GM18873 (cell line): ENCODE measurements around the gene TRDN.
"Not testable (repeated sequence)": the region's sequence is repeated elsewhere in the genome, so short reads cannot be mapped to it uniquely, and the experiment has no call there.

ENCODE experiments used
- ATAC-seq: cut with Tn5 transposase; IDR thresholded peaks from one replicate; pipeline ENCODE4 v1.9.1; 2021; ENCODE audit warnings: mild to moderate bottlenecking, moderate library complexity, moderate number of reproducible peaks; ENCODE audit not compliant: unreplicated experiment, low FRiP score

TRDN gene

DNA sequence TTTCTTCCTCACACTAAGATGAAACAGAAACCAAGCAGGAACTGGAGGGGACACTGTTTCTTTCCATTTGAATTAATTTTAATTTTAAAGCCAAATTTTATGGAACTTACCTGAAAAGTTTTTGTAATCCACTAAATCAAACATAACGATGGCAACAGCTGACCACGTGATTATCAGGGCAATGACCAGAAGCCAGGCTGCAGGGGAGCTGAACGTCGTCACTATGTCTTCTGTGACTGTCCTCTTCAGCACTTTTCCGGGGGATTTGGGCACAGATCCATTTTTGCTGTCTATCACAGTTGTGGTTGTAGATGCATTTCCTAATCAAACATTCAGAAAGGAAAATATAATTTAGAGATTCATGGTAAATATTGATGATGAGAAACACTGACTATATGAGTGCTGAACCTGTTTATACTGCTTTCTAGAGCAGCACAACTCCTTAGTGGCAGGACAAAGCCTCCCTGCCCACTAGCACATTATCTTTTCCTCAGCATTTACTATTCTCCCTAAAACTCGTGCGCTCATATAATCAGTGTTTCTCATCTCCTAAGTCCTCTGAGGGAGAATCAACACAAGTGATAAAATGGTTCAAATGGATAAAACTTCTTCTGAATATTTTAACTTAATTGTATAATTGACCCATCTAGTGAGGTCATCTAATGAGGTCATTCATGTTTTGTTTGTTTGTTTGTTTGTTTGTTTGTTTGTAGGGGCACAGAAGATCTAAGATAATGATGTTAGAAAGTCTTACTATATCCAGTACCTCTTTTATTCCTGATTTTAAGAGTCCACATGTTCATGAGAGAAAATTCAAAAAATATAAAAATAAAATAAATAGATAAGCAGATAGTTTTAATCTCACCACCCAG is 65.7 kb downstream of the TRDN start:
- no peak for ATAC-seq

DNA sequence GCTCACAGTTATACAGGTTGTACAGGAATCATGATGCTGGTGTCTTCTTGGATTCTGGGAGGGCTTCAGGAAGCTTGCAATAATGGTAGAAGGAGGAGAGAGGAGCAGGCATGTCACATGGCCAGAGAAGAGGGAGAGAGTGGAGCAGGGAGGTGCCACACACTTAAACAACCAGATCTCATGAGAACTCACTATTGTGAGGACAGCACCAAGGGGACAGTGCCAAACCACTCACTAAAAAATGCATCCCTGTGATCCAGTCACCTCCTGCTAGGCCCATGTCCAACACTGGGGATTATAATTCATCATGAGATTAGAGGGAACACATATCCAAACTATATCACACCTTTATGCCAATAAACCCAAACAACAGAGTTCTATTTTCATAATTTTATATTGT is 67.2 kb downstream of the TRDN start:
- ATAC-seq: no peak

DNA sequence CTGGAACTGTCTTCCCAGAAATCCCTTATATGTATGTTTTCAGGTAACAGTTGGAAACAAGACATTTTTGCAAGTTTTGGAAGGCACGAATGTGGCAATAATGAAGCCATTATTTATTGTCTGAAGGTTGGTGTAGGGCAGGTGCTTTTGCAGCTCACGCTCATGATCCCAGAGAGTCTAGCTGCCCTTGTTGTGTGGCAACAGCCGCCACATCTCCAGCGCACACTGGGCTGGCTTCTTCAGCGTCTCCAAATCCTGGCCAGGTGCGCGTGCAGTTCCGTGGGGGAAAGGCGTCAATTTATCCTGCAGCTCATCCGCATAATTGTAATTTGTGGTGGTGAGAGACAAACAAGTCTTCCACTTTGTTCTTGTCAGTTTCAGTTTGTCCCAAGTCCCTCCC is 71.2 kb downstream of the TRDN start:
- ATAC-seq: no peak

DNA sequence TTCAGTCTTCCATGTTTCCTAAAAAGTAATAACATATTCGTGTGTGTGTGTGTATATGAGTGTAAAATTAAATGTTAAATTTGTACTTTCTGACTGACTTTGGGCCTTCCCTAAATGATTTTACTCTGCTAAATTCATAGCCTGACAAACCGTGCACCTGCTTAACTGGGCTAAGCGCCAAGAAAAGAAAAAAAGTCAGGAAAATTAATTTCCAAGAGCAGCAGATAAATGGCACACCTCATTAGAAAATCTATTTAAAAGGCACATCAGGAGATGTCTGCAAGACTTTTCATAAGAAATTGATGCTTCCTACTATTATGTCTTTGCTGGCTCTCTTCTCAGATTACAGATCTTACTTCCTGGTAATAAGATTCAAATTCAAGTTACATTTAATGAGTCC is 72.4 kb downstream of the TRDN start:
- ATAC-seq: no peak

DNA sequence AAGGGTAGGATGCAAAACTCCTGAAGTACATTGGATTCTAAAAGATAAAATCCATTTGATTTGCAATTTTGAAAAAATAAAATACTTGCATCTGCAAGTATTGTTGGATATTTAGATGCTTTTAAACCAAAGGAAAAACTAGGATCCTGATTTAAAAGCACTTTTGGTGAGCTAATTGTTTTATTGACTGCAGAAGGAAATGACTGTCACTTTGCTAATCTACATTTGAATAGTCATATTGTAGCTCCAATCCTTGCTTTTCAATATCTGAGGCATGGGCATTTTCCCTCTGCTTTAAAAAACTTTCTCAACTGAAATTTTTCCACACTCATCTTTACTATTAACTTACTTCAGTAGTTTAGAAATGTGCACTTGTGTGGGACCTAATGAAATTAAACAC is 74.1 kb downstream of the TRDN start:
- no peak for ATAC-seq

DNA sequence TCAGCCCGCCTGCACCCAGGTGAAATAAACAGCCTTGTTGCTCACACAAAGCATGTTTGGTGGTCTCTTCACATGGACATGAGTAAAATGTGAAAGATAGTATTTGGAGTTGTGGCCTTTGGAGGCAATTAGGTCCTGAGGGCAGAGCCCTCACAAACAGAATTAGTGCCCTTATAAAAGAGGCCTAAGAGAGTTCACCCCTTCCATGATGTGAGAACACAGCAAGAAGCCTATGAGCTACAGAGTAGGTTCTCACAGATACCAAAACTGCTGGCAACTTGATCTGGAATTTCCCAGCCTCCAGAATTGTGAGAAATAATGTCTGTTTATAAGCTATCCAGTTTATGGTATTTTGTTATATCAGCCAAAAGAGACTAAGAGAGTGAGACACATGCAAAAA is 74.5 kb downstream of the TRDN start:
- ATAC-seq: no peak

DNA sequence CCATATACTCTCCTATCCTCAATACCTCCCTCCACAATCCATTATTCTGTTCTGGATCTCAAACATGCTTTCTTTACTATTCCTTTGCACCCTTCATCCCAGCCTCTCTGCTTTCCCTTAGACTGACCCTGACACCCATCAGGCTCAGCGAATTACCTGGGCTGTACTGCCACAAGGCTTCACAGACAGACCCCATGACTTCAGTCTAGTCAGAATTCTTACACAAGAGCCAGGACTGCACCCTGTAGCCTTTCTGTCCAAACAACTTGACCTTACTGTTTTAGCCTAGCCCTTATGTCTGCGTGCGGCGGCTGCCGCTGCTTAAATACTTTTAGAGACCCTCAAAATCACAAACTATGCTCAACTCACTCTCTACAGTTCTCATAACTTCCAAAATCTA is 76.9 kb downstream of the TRDN start:
- ATAC-seq: not testable (repeated sequence)

DNA sequence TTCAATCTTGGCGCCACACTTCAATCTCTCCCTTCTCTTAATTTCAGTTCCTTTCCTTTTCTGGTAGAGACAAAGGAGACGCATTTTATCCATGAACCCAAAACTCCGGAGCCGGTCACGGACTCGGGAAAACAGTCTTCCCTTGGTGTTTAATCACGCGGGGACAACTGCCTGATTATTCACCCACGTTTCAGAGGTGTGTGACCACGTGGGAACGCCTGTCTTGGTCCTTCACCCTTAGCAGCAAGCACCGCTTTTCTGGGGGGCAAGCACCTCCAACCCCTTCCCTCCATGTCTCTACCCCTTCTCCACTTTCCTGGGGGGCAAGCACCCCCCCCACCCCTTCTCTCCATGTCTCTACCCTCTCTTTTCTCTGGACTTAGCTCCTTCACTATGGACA is 79.3 kb downstream of the TRDN start:
- not testable (repeated sequence) for ATAC-seq

DNA sequence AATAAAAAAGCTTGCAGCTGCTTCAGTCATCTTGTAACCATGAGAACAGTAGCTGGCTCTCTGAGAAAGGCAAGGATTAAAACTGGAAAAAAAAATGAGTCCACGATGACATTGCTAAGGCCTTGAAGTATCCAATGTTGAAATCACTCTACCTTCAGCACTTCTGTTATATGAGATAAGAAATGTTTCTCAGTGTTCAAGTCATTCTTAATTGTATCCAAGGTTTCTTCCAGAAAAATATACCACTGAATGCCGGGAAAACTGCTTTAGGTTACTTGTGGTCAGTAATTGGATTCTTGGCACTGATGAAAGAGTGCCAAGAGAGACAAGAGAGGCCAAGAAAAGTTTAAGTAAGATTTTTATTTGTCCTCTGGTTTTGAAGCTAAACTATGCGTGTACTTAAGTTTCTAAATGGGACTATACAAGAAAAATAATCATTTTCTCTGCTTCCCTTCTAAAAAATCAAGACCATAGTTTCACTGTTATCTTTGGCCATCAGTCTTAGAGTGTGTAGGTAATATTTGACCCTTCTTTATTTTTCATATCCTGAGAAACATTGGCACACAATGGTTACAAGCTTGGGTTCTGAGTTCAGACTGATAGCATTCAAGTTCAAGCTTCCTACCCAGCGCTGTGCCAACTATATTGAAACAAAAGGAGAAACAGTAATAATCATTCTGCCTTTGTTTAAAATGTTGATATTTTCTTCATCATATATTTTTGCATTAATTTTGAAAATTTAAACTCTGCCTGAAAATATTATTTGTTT is 84.6 kb downstream of the TRDN start:
- ATAC-seq: no peak

DNA sequence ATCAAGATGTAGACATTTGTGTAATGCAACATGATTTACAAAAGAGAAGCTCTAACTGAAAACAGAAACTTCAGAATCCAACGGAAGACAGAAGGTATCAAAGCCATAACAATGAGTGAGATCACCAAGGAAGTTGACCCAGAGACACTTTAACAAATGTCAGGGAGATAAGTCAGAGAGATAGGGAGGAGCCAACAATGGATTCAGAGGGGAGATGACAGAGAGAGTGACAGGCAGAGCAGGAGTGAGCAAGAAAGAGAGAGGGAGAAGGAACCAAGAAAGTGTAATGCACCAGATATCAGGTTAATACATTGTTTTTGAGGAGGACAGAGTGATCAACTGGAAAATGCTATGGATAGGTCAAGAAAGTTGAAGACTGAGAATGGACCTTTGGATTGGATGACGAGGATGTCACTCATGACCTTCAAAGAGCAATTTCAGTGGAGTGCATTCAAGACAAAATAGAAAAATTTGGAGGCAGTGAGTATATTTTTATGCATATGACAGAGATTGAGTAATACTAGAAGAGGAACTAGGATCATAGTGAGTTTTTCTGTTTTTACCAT is 86.6 kb downstream of the TRDN start:
- ATAC-seq: no peak

DNA sequence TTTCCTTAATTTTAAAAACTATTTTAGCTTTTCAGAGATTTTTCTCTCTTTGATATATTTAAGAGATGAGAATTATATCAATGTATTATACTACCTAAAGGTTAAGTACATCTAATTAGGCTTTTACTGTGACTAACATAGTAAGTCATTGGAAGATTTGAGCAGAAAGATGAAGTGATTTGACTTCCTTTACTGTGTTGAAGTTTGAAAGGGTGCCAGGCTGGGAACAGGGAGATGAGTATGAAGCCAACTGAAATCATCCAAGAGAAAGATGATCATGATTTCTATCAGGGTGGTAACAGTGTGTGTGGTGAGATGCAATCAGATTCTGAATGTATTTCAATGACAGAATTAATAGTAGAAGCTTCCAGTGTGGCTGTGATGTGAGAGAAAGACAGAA is 87.3 kb downstream of the TRDN start:
- no peak for ATAC-seq

DNA sequence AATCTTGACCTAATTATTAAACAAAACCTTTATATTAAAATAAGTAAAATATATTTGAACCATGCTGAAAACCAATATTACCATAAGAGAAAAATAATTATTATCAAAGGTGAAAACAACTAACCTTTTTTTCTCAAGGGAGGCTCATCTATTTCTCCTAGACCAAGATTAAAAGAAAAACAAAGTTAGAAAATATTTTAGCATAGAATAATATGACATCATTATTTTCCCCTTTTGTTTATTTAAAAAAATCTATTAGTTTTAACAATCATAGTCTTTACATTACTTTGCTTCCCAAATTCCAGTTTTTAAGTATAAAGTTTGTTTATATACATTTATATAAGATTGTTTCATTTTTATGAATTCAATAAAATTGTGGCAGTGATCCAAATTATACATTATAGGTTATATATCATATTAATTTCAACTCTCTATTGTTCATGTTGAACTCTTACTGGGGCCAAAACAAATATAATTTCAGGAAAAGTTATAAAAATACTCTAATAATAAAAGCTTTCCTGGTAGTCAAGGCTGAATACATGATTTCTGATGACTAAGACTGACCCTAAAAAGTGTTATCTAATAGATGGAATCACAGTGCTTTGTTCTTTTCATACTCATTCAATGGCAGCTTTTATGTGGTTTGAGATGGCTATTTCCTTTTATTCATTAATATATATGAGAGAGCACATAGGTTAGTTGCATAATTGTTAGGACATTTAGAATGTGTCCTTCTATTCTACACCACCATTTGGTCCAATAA is 89.4 kb downstream of the TRDN start:
- ATAC-seq: no peak

DNA sequence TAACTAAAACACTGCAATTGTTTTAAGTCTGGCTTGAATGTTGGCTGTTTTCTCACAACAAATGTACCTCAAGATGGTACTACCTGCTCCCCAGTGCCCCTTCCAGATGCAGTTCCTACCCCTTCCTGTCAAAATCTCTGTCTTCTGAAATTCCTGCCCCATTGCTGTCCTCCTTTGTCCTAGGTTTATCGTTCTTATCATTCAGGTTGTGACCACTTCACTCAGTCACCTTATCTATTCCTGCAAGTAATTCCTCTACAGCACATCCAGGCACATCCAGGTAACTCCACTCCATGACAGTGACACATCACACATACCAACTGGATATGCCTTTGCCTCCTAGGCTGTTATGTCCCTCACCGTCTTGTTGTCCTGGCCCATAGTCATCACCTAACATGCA is 90.2 kb downstream of the TRDN start:
- no peak for ATAC-seq

DNA sequence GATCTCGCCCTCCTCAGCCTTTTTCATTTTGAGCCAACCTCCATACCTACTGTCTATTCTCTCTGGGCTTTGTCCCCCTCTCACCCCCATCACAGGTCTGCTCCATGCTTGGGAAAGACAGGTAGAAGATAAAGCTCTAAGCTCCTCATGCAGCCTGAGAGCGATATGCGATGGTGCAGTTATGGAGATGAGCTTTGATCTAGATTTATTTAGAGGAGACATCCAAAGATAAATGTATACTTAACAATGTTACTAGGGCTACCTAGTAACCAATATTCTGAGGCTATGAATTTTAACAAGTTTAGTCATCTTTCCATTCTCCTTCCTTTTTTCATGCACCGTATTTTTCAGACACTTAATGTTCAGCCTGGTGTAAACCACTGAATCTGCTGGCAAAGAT is 95.3 kb downstream of the TRDN start:
- no peak for ATAC-seq

DNA sequence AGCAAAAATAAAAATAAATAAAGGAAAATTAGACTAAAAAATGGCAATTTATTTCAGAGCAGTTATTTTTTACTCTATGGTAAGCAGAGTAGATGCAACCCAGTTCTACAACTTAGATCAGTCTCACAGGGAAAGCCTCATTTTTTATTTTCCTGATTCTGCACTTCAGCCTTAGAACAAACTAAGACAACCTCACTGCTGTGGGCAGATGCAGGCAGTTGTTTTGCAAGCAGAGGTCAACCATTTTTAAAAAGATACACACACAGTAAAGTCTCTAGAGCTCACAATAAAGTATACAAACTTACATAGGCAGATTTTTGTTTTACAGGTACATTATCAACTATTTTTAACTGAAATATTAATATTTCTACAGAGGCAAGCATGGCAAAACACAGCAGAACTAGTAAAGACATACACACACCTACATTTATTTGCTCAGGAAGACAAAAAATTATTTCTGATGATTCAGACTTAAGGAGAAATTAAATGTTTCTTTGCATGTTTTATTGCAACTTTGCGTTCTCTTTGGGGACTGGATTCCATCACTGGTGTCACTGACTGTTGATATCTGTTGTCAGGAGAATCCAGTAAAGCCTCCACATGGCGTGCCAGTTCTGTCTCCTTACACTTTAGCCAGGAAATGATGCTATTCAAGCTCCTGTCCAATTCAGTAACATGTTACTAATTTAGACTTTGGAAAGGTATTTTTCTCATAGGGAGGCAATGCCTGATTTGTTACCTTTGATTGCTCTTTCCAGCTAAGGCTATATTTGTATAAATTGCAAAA is 102.7 kb downstream of the TRDN start:
- ATAC-seq: no peak

DNA sequence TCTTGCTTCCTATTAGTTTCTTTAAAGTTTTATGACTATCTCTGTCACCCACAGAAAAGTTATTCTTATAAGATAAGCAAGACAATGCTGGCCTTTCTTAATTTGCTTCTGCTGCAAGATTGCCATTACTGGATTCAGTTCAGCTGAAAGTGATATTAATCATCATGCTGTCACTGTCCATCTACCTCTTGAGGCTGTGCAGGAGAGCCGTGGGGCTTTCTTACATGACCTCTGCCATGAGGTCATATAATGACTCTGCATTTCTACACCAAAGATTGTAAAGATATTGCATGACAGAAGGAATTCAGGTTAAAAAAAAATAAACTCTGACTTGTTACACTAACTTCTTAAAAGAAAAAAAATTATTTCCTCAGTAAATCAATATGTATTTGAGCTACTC is 106.9 kb downstream of the TRDN start:
- no peak for ATAC-seq

DNA sequence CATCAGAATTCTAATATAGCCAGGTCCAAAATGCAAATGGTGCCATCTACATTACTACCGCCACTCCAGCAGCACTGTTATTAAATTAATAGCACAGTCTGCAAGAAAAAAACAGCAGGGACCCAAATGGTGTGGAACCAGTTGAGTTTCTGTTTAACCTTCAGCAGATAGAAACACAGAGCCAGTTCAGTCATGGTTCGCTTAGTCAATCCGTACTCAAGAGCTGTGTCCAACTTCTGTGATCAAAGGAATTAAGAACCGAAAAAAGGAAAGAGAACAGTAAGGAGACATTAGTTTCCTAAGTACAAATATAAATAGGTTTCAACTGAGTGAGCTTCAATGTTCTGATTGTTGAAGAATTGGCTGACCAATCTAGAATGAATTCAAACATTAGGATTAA is 107.7 kb downstream of the TRDN start:
- ATAC-seq: no peak

DNA sequence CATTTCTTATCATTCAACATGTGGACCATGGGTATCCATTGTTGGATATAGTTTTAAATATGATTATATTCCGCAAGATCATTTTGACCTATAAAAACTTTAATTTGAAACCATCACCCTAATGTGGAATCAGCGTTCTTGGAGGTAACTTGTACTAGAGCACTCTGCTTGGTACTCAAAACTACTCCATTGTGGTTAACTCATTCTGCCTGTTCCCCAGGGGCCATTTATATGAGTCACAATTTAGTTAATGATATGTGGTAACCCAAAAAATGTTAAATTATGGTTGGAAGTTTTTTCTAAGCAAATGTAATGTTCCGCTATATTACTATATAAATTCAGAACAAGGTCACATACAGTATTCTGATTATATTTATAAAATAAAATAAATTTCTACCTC is 109.3 kb downstream of the TRDN start:
- no peak for ATAC-seq

DNA sequence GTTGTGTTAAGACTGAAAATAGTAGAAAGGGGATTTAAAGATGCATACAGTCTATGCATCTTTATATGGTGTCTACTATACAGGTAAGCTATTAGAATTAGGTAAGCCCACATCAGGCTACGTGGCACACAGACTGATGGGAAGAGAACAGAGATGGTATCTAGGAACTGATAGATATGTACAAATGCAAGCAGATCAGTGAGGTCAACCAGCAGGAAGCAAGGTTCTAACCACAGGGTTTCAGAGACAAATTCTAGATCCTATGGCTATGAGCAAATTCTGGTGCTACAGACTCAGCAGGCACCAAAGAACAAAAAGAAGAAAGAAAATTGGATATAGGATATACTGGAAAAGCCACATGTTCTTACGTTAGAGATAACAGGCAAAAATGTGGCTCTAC is 110.6 kb downstream of the TRDN start:
- ATAC-seq: no peak

DNA sequence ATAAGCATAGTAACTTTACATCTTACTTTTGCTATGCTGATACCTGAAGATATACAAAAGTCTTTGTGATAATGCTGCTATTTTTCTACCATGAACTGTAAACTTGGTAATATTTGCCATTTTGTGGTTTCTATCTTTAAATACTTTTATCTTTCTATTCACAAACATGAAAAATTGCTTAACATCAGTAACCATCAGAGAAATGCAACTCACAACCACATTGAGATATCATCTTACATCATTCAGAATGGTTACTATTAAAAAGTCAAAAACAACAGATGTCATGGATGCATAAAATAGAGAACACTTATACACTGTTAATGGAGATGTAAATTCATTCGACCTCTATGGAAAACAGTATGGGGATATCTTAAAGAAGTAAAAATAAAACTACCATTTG is 112.0 kb downstream of the TRDN start:
- ATAC-seq: no peak
